H1 (cell line): ENCODE data around the gene PIP5K1C. TPM values are rescaled to one million over a fixed set of nuclear protein-coding genes. Genes with fewer than 3 reads are reported as not detected.

Experiments used
- CTCF ChIA-PET: fragments of 300-600 bp; sonication (Branson Sonifier 250); formaldehyde crosslinking; loops from one replicate; lab custom pipeline; 2021; ENCODE audit not compliant: partially characterized antibody; lab: Charles Lee
- POLR2A ChIA-PET: fragments of 300-600 bp; sonication (Branson Sonifier 250); formaldehyde crosslinking; loops from one replicate; lab custom pipeline; 2021; ENCODE audit warnings: inconsistent platforms; ENCODE audit not compliant: partially characterized antibody; lab: Charles Lee
- DNase-seq, 2 experiments: peaks; one replicate each; pipeline versions ENCODE4 v3.0.0 to v3.0.0-alpha.2; 2010 to 2022; ENCODE audit warnings: low spot score in 2 of 2, low read depth in 1 of 2, mixed read lengths in 1 of 2
- FAIRE-seq: peaks from 2 replicates; lab custom pipeline; 2011; peaks lifted over from hg19 to GRCh38; lab: Jason Lieb, UNC
- H2AFZ ChIP-seq: 2 replicates; pipeline ENCODE4 v1.8.1; 2012; ENCODE audit warnings: low read length, inconsistent platforms
- H2AK5ac ChIP-seq: 2 replicates; pipeline ENCODE4 v1.6.1; 2013; ENCODE audit warnings: low read depth, low read length
- H2BK120ac ChIP-seq: replicated peaks from 2 replicates; pipeline ENCODE3; 2013; ENCODE audit warnings: low read depth, low read length, inconsistent platforms
- H2BK12ac ChIP-seq: 2 replicates; pipeline ENCODE4 v1.6.1; 2013; ENCODE audit warnings: low read depth, low read length
- H2BK15ac ChIP-seq: 2 replicates; pipeline ENCODE4 v1.6.1; 2013; ENCODE audit warnings: low read length
- H2BK20ac ChIP-seq: 2 replicates; pipeline ENCODE4 v1.6.1; 2013; ENCODE audit warnings: low read length
- H2BK5ac ChIP-seq: 2 replicates; pipeline ENCODE4 v1.6.1; 2013; ENCODE audit warnings: low read depth, low read length
- H3K14ac ChIP-seq: 2 replicates; pipeline ENCODE4 v1.6.1; 2013; ENCODE audit warnings: inconsistent platforms; ENCODE audit not compliant: insufficient read length
- H3K18ac ChIP-seq: 2 replicates; pipeline ENCODE4 v1.6.1; 2013; ENCODE audit warnings: low read length; ENCODE audit errors: extremely low read depth
- H3K23ac ChIP-seq: 2 replicates; pipeline ENCODE4 v1.6.1; 2013; ENCODE audit warnings: inconsistent platforms; ENCODE audit not compliant: insufficient read length
- H3K23me2 ChIP-seq: 2 replicates; pipeline ENCODE4 v1.6.1; 2013; ENCODE audit warnings: low read depth, low read length
- H3K27ac ChIP-seq: 2 replicates; pipeline ENCODE4 v1.6.1; 2011; ENCODE audit warnings: low read depth, low read length, inconsistent platforms
- H3K27me3 ChIP-seq, 4 experiments: replicated peaks in 1 of 4; 1 replicate in 1 of 4; 2 replicates in 3 of 4; pipeline versions ENCODE4 v1.6.1 to v1.8.1; 2011 to 2013; ENCODE audit warnings: low read length in 3 of 4, mild to moderate bottlenecking in 3 of 4, inconsistent platforms in 2 of 4, mixed read lengths in 2 of 4, moderate library complexity in 1 of 4; ENCODE audit not compliant: control insufficient read depth in 3 of 4, insufficient read depth in 3 of 4; ENCODE audit errors: extremely low read depth in 1 of 4
- H3K36me3 ChIP-seq, 4 experiments: 2 replicates each; pipeline versions ENCODE4 v1.6.1 to v1.8.1; 2011 to 2013; ENCODE audit warnings: mild to moderate bottlenecking in 4 of 4, low read length in 3 of 4, moderate library complexity in 2 of 4, control low read depth in 1 of 4, inconsistent platforms in 1 of 4; ENCODE audit not compliant: insufficient read depth in 4 of 4, control insufficient read depth in 2 of 4
- H3K4ac ChIP-seq: replicated peaks from 2 replicates; pipeline ENCODE3; 2013; ENCODE audit warnings: low read length, low read depth, mixed read lengths, inconsistent platforms; ENCODE audit not compliant: insufficient read length
- H3K4me1 ChIP-seq, 4 experiments: replicated peaks in 1 of 4; 1 replicate in 1 of 4; 2 replicates in 3 of 4; pipeline versions ENCODE4 v1.6.1 to v1.8.1; 2011 to 2013; ENCODE audit warnings: low read length in 3 of 4, inconsistent platforms in 2 of 4, mixed read lengths in 1 of 4; ENCODE audit not compliant: insufficient read depth in 4 of 4, control insufficient read depth in 3 of 4
- H3K4me2 ChIP-seq, 2 experiments: 2 replicates each; pipeline versions ENCODE4 v1.6.1 to v1.8.1; 2011 to 2013; ENCODE audit warnings: low read depth in 2 of 2, low read length in 2 of 2, control low read depth in 1 of 2, inconsistent platforms in 1 of 2, mild to moderate bottlenecking in 1 of 2; ENCODE audit not compliant: insufficient read depth in 1 of 2
- H3K4me3 ChIP-seq, 4 experiments: fragments of 200-600, 300-600 bp in 1 of 4; sonication (generic), shearing (Covaris generic), sonication (Bioruptor Twin) in 1 of 4; 2 replicates each; pipeline versions ENCODE4 v1.5.1 to v1.8.1; 2011 to 2016; ENCODE audit warnings: low read length in 4 of 4, low read depth in 3 of 4, control low read depth in 2 of 4, inconsistent platforms in 2 of 4, mild to moderate bottlenecking in 2 of 4, mixed read lengths in 1 of 4, moderate library complexity in 1 of 4; ENCODE audit not compliant: insufficient read depth in 2 of 4; ENCODE audit errors: extremely low read depth in 1 of 4
- H3K56ac ChIP-seq: replicated peaks from 2 replicates; pipeline ENCODE3; 2013; ENCODE audit warnings: low read depth, mild to moderate bottlenecking, mixed read lengths, low read length, inconsistent platforms; ENCODE audit not compliant: insufficient read length
- H3K79me1 ChIP-seq: 2 replicates; pipeline ENCODE4 v1.6.1; 2013; ENCODE audit warnings: low read depth, low read length, control low read depth
- H3K79me2 ChIP-seq, 2 experiments: 2 replicates each; pipeline versions ENCODE4 v1.6.1 to v1.8.1; 2012 to 2013; ENCODE audit warnings: low read length in 2 of 2, mild to moderate bottlenecking in 2 of 2, inconsistent platforms in 1 of 2; ENCODE audit not compliant: insufficient read depth in 2 of 2, control insufficient read depth in 1 of 2
- H3K9ac ChIP-seq, 4 experiments: replicated peaks in 1 of 4; 1 replicate in 1 of 4; 2 replicates in 3 of 4; pipeline versions ENCODE4 v1.6.1 to v1.8.1; 2011 to 2013; ENCODE audit warnings: low read depth in 3 of 4, low read length in 3 of 4, control low read depth in 2 of 4, mild to moderate bottlenecking in 2 of 4, moderate library complexity in 2 of 4, inconsistent platforms in 1 of 4; ENCODE audit errors: extremely low read depth in 1 of 4
- H3K9me3 ChIP-seq, 2 experiments: 2 replicates each; pipeline versions ENCODE4 v1.6.1 to v1.8.1; 2012 to 2013; ENCODE audit warnings: mild to moderate bottlenecking in 2 of 2, moderate library complexity in 2 of 2, control low read depth in 1 of 2, inconsistent platforms in 1 of 2, low read depth in 1 of 2, low read length in 1 of 2, mixed read lengths in 1 of 2; ENCODE audit not compliant: insufficient read depth in 2 of 2
- H4K20me1 ChIP-seq, 2 experiments: replicated peaks in 1 of 2; 2 replicates each; pipeline versions ENCODE3 to v1.8.1; 2011 to 2013; ENCODE audit warnings: inconsistent platforms in 2 of 2, low read length in 2 of 2, mild to moderate bottlenecking in 1 of 2; ENCODE audit not compliant: insufficient read depth in 2 of 2, control insufficient read depth in 1 of 2
- H4K5ac ChIP-seq: 2 replicates; pipeline ENCODE4 v1.6.1; 2013; ENCODE audit warnings: low read length, low read depth, mixed read lengths, inconsistent platforms; ENCODE audit not compliant: insufficient read length
- H4K8ac ChIP-seq: 2 replicates; pipeline ENCODE4 v1.8.0; 2013; ENCODE audit warnings: mild to moderate bottlenecking, moderate library complexity, low read length, inconsistent platforms; ENCODE audit not compliant: insufficient read depth; ENCODE audit errors: extremely low read depth
- H4K91ac ChIP-seq: replicated peaks from 2 replicates; pipeline ENCODE3; 2013; ENCODE audit warnings: low read length, mixed read lengths, inconsistent platforms; ENCODE audit not compliant: insufficient read length
- CREB1 ChIP-seq: IDR thresholded peaks from 2 replicates; pipeline ENCODE4 v1.6.1; 2012; ENCODE audit warnings: inconsistent platforms
- EZH2 ChIP-seq: fragments of 200-600 bp; sonication (generic); IDR thresholded peaks from 2 replicates; pipeline ENCODE4 v1.7.1; 2012; ENCODE audit warnings: low read depth, mild to moderate bottlenecking, moderate library complexity, low read length, inconsistent platforms; ENCODE audit not compliant: severe bottlenecking
- POLR2AphosphoS5 ChIP-seq: IDR thresholded peaks from 2 replicates; pipeline ENCODE4 v1.6.1; 2011; ENCODE audit warnings: low read depth, low read length
- SIRT6 ChIP-seq: IDR thresholded peaks from one replicate; pipeline ENCODE4 v1.7.1; 2012; ENCODE audit warnings: low read length, inconsistent platforms
- SIX5 ChIP-seq: IDR thresholded peaks from 2 replicates; pipeline ENCODE4 v1.6.1; 2011; ENCODE audit warnings: mild to moderate bottlenecking, low read depth, low read length
- TBP ChIP-seq: IDR thresholded peaks from 2 replicates; pipeline ENCODE4 v1.6.1; 2011; ENCODE audit warnings: low read depth, low read length, improper control_type of control experiment
- TCF12 ChIP-seq: IDR thresholded peaks from 2 replicates; pipeline ENCODE4 v1.6.1; 2011; ENCODE audit warnings: low read depth, mild to moderate bottlenecking, low read length
- WGBS, 2 experiments: shearing (Covaris generic) in 1 of 2; methylation state at CpG; one replicate each; pipeline versions ENCODE4 v1.1.6 to v1.1.7; 2013 to 2015; ENCODE audit warnings: low lambda C conversion rate in 2 of 2, mixed read lengths in 2 of 2, inconsistent platforms in 1 of 2, low coverage in 1 of 2, missing lambda C conversion rate in 1 of 2; ENCODE audit not compliant: insufficient replicate concordance in 2 of 2, insufficient coverage in 1 of 2, insufficient read length in 1 of 2; ENCODE audit errors: extremely low coverage in 1 of 2, missing lambda C conversion rate in 1 of 2; 5-methylcytosine and 5-hydroxymethylcytosine counted together
- polyA plus RNA-seq, 7 experiments: library from polyadenylated mRNA; depleted of rRNA in 3 of 7; stranded (reverse) in 5 of 7; unstranded in 2 of 7; fragments of >200 nt in 5 of 7; fragments of 200-250 nt in 2 of 7; gene quantifications; 1 replicate in 5 of 7; 2 replicates in 1 of 7; 4 replicates in 1 of 7; pipeline versions ENCODE4 v1.2.1 to v1.2.3, GENCODE V29; 2011 to 2013; ENCODE audit warnings: missing spikeins in 2 of 7, mixed read lengths in 2 of 7
- total RNA-seq: library from RNA; stranded (reverse); fragmentation: NEBNext Ultra II Directional; extraction: Animal tissue kit (Norgen Biotek cat#: 25700); gene quantifications from 2 replicates; pipeline ENCODE4 v1.2.1, GENCODE V29; 2021
- TF ChIP-seq, protein P1 (sequence below), 3 experiments: IDR thresholded peaks; 1 replicate in 2 of 3; 2 replicates in 1 of 3; pipeline versions ENCODE4 v1.5.1 to v1.6.1; 2011; ENCODE audit warnings: low read length in 3 of 3, mild to moderate bottlenecking in 3 of 3, inconsistent platforms in 2 of 3, low read depth in 1 of 3, moderate library complexity in 1 of 3; ENCODE audit not compliant: insufficient read depth in 1 of 3; ENCODE audit errors: control extremely low read depth in 1 of 3
- TF ChIP-seq, protein P2 (sequence below): IDR thresholded peaks from 2 replicates; pipeline ENCODE4 v1.6.1; 2012; ENCODE audit warnings: inconsistent platforms

PIP5K1C gene
- total and polyA plus RNA-seq, 2 of the 8 experiments (the other 6 are each of a cell fraction or from before 2014, with no cell fraction given) = 10.6 to 32.9 TPM

DNA sequence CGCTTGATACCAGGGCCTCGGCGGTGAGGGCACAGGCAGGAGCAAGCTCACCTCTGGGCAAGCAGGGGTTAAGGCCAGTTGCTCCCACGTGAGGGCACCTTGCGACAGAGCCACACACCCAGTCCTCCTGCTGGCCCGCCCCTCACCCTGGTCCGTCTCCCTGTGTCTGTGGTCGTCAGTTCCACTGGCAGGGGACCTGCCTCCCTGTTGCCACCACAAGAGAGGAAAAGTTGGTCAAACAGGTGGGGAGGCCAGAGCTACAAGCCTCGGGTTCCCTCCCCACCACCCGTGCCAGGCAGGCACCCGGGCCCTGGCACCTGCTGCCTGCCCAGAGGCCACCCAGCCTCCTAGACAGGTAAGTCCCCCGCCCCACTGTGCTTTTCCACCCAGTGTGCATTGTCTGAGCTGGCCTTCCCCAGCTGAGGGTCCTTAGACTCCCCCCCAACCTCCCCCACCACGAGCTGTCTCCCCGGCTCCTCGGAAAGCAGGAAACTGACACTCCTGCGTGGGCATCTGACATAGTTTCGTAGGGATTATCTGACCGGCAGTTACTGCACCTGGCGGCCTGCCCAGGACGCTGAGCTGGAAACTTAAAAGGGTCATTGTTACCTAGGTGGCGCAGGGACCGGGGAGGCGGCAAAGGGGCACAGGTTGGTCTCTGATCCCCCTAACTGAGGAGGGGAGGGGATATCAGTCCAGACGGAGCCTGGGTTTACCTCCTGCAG lies 8.1 kb upstream of the PIP5K1C start, which contains the start of gene TJP3:
Gene TJP3 (plus strand): TSS at position 178 of the 725 bp plus-strand sequence. CDS start 20,049 bp downstream, outside the sequence.
- H2BK20ac ChIP-seq = peak within 1 kb of the TSS; percentile 43; the same call in 1 of the 2 replicates
- H3K4me3 ChIP-seq = peak within 1 kb of the TSS in 3 of 4 experiments; percentile 10 to 46 (median 14); a peak in 3 of 8 replicates
- H4K20me1 ChIP-seq = peaks cover 0 to 2% of the 10 kb centered on the region in 2 experiments
- no peak within 1 kb of the TSS; a peak in 1 of 7 replicates for H3K9ac ChIP-seq
- WGBS, 2 experiments = 46% methylated on average over 21 of the region's 24 CpGs; no CpG with 5 or more reads in 1 of the 2 experiments
- POLR2A ChIA-PET = interaction anchor here (1.0 to 1.9 kb wide), 5 partner anchors 13 to 277 kb away, joined by 3 to 7 read pairs (median 4); partner anchors contain the start of gene EEF2
- H3K4ac ChIP-seq = peak within 1 kb of the TSS; percentile 85
- H2BK12ac ChIP-seq = peak within 1 kb of the TSS; percentile 93; the same call in 1 of the 2 replicates
- no peak within 1 kb of the TSS for H3K27ac ChIP-seq
- H3K79me2 ChIP-seq = no peaks in the 10 kb centered on the region
- CTCF ChIA-PET = interaction anchor here (0.6 to 13.9 kb wide), 22 partner anchors 9 to 1204 kb away, joined by 3 to 110 read pairs (median 4); partner anchors contain the start of genes GIPC3 and PIP5K1C
- H4K91ac ChIP-seq = peak within 1 kb of the TSS; percentile 66
- H2AK5ac ChIP-seq = 0 out of 2 replicates have a peak within 1 kb of the TSS, but pooled peaks have one; percentile 53
- no peaks in the 10 kb centered on the region for H3K79me1 ChIP-seq
- peak within 1 kb of the TSS; percentile 48 for H4K5ac ChIP-seq
- H2BK15ac ChIP-seq = 0 out of 2 replicates have a peak within 1 kb of the TSS, but pooled peaks have one; percentile 95
- no peaks in the 10 kb centered on the region for H3K9me3 ChIP-seq
- peak within 1 kb of the TSS; percentile 77; the same call in 1 of the 2 replicates for H2BK5ac ChIP-seq
- H3K23ac ChIP-seq = no peak within 1 kb of the TSS
- H3K56ac ChIP-seq = no peak within 1 kb of the TSS
- H3K4me1 ChIP-seq = peaks cover 0 to 20% (median 14%) of the 10 kb centered on the region in 4 experiments; a peak in 4 of 7 replicates
- peaks cover 0 to 3% (median 0%) of the 10 kb centered on the region in 4 experiments; a peak in 1 of 7 replicates for H3K27me3 ChIP-seq
- no peaks in the 10 kb centered on the region for H3K23me2 ChIP-seq
- H3K14ac ChIP-seq = no peak within 1 kb of the TSS
- H3K36me3 ChIP-seq = no peaks in the 10 kb centered on the region
- FAIRE-seq = no peak
- H3K4me2 ChIP-seq = peak within 1 kb of the TSS; percentile 54 to 62
- DNase-seq = peak in 1 of 2 experiments; percentile 61
- no peak within 1 kb of the TSS for H2BK120ac ChIP-seq
- peak within 1 kb of the TSS; percentile 58 for H2AFZ ChIP-seq
- H3K18ac ChIP-seq = peak within 1 kb of the TSS; percentile 68
- H4K8ac ChIP-seq = peak within 1 kb of the TSS; percentile 76; the same call in 1 of the 2 replicates
- TF ChIP-seq TBP = no peak
- TF ChIP-seq SIX5 = no peak
- no peak for TF ChIP-seq SIRT6
- no peak for TF ChIP-seq CREB1
- TF ChIP-seq, protein P1, sequence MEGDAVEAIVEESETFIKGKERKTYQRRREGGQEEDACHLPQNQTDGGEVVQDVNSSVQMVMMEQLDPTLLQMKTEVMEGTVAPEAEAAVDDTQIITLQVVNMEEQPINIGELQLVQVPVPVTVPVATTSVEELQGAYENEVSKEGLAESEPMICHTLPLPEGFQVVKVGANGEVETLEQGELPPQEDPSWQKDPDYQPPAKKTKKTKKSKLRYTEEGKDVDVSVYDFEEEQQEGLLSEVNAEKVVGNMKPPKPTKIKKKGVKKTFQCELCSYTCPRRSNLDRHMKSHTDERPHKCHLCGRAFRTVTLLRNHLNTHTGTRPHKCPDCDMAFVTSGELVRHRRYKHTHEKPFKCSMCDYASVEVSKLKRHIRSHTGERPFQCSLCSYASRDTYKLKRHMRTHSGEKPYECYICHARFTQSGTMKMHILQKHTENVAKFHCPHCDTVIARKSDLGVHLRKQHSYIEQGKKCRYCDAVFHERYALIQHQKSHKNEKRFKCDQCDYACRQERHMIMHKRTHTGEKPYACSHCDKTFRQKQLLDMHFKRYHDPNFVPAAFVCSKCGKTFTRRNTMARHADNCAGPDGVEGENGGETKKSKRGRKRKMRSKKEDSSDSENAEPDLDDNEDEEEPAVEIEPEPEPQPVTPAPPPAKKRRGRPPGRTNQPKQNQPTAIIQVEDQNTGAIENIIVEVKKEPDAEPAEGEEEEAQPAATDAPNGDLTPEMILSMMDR (IDR thresholded peaks at IDR 0.05; ENCODE audit: control extremely low read depth in 1 of 3, insufficient read depth in 1 of 3, low read depth in 1 of 3, low read length in 3 of 3) = no peak
- TF ChIP-seq, protein P2, sequence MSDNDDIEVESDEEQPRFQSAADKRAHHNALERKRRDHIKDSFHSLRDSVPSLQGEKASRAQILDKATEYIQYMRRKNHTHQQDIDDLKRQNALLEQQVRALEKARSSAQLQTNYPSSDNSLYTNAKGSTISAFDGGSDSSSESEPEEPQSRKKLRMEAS = peak; percentile 45; the same call in 1 of the 2 replicates
- TF ChIP-seq EZH2 = no peak
- TF ChIP-seq POLR2AphosphoS5 = no peak
- TF ChIP-seq TCF12 = peak; percentile 36; the same call in 1 of the 2 replicates
